C4-2B (cell line): ENCODE measurements around the gene PSMC5.
"Not testable (repeated sequence)": the region's sequence is repeated elsewhere in the genome, so short reads cannot be mapped to it uniquely, and the experiment has no call there.

ENCODE experiments used
- ZFX ChIP-seq: fragments of 450-650 bp; IDR thresholded peaks from 2 replicates; pipeline ENCODE4 v1.6.1; 2017
- TF ChIP-seq, protein P1 (sequence below): fragments of 450-650 bp; conservative IDR thresholded peaks from 2 replicates; pipeline ENCODE4 v1.5.1; 2017; ENCODE audit warnings: mild to moderate bottlenecking

DNA sequence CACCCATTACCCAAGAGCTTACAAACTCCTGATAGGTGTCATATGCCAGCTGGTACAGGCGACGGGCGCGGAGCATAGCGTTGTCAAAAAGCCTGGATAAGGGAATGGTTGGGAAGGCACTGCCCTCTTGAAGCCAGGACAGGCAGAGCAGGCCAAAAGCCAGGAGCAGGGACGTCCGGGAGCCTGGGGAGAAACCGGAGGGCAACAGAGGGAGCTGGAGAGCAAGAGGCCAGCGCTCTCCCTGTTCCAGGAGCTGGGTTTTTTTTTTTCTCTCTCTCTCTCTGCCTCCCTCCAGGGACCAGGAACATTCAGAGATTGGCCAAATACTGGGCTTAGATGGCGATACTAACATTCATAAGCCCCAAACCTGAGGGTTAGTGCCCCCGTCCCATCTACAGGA, 54.1 kb downstream of the PSMC5 start:
- TF ChIP-seq, protein P1, sequence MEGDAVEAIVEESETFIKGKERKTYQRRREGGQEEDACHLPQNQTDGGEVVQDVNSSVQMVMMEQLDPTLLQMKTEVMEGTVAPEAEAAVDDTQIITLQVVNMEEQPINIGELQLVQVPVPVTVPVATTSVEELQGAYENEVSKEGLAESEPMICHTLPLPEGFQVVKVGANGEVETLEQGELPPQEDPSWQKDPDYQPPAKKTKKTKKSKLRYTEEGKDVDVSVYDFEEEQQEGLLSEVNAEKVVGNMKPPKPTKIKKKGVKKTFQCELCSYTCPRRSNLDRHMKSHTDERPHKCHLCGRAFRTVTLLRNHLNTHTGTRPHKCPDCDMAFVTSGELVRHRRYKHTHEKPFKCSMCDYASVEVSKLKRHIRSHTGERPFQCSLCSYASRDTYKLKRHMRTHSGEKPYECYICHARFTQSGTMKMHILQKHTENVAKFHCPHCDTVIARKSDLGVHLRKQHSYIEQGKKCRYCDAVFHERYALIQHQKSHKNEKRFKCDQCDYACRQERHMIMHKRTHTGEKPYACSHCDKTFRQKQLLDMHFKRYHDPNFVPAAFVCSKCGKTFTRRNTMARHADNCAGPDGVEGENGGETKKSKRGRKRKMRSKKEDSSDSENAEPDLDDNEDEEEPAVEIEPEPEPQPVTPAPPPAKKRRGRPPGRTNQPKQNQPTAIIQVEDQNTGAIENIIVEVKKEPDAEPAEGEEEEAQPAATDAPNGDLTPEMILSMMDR: not testable (repeated sequence)
- not testable (repeated sequence) for TF ChIP-seq ZFX
